ENCODE measurements around the gene HOMER3.

DNA sequence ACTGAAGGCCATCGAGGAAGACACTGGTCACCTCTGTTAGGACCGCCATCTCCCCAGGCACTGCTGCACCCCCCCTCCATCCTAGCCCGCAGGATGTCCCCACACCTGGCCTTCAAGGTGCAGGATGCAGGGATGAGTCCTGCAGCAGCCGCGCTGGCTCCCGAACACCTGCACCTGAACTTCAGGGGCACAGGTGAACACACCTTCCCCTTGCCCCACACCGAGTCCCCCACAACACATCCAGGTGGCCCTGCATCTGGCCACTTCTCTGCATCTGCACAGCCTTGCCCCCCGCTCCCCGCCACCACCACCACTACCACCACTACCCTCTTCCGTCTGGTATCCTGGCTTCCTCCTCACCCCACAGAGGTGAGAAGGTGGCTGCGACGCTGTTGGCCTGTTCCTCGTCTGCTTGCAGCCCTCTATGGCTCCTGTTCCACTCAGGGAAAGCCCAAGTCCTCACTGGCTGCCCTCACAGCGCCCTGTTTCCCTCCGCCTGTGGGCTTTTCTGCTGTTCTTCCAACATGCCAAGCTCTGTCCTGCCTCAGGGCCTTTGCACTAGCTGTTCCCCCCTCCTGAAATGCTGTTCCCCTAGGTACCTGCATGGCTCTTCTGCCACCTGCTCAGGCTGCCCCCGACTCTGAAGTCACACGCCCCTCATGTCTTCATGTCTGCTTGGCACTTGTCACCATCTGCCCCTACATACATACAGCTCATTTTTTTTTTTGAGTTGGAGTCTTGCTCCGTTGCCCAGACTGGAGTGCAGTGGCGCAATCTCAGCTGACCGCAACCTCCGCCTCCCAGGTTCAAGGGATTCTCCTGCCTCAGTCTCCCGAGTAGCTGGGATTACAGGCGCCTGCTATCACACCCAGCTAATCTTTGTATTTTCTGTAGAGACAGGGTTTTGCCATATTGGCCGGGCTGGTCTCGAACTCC lies 43.7 kb downstream of the HOMER3 start:
- TF ChIP-seq, protein P1, sequence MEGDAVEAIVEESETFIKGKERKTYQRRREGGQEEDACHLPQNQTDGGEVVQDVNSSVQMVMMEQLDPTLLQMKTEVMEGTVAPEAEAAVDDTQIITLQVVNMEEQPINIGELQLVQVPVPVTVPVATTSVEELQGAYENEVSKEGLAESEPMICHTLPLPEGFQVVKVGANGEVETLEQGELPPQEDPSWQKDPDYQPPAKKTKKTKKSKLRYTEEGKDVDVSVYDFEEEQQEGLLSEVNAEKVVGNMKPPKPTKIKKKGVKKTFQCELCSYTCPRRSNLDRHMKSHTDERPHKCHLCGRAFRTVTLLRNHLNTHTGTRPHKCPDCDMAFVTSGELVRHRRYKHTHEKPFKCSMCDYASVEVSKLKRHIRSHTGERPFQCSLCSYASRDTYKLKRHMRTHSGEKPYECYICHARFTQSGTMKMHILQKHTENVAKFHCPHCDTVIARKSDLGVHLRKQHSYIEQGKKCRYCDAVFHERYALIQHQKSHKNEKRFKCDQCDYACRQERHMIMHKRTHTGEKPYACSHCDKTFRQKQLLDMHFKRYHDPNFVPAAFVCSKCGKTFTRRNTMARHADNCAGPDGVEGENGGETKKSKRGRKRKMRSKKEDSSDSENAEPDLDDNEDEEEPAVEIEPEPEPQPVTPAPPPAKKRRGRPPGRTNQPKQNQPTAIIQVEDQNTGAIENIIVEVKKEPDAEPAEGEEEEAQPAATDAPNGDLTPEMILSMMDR (IDR thresholded peaks at IDR 0.05): no peak
- no peak for TF ChIP-seq EP300 (IDR thresholded peaks at IDR 0.05)
- no peak for TF ChIP-seq POLR2A (IDR thresholded peaks at IDR 0.05)
